ENCODE measurements around the gene MAPK8IP1.
A peak's percentile ranks its signal among the peaks of the same experiment; 100 is the strongest.
"Not testable (repeated sequence)": the region's sequence is repeated elsewhere in the genome, so short reads cannot be mapped to it uniquely, and the experiment has no call there.

The MAPK8IP1 gene

GRCh38 chr11:45885274-45885920, at the start of gene MAPK8IP1:
TSS of gene MAPK8IP1 (plus strand) at chr11:45885651. CDS start at chr11:45885821, 170 bp downstream.
- peak; percentile 21 to 56 for DNase-seq

- no peak for DNase-seq
These were observed 46.2 kb upstream of the MAPK8IP1 start for GRCh38 chr11:45839204-45839603.

- DNase-seq = not testable (repeated sequence)
These were observed 45.2 kb upstream of the MAPK8IP1 start for GRCh38 chr11:45840251-45840650.

- peak; percentile 77 to 81 for DNase-seq
These were observed 42.1 kb upstream of the MAPK8IP1 start for GRCh38 chr11:45843158-45843924.

- no peak for DNase-seq
These were observed 40.5 kb upstream of the MAPK8IP1 start for GRCh38 chr11:45844822-45845578.

GRCh38 chr11:45846174-45846675, 39.2 kb upstream of the MAPK8IP1 start:
- DNase-seq = no peak

GRCh38 chr11:45846974-45847910, 38.2 kb upstream of the MAPK8IP1 start, which contains the start of gene CRY2:
TSS of gene CRY2 (plus strand) at chr11:45847475. CDS start at chr11:45847491, 16 bp downstream.
- peak; percentile 99 for DNase-seq

- DNase-seq = peak; percentile 9 to 13
These were observed 37.5 kb upstream of the MAPK8IP1 start for GRCh38 chr11:45847911-45848316.

- no peak for DNase-seq
These were observed 36.8 kb upstream of the MAPK8IP1 start for GRCh38 chr11:45848654-45849081.

- DNase-seq = no peak
These were observed 35.0 kb upstream of the MAPK8IP1 start for GRCh38 chr11:45850446-45850845.

GRCh38 chr11:45851228-45851627, 34.2 kb upstream of the MAPK8IP1 start:
- DNase-seq = no peak

- no peak for DNase-seq
These were observed 33.3 kb upstream of the MAPK8IP1 start for GRCh38 chr11:45852018-45852711.

- DNase-seq = no peak
These were observed 32.7 kb upstream of the MAPK8IP1 start for GRCh38 chr11:45852712-45853101.

- DNase-seq = no peak
These were observed 31.9 kb upstream of the MAPK8IP1 start for GRCh38 chr11:45853332-45854219.

- no peak for DNase-seq
These were observed 30.1 kb upstream of the MAPK8IP1 start for GRCh38 chr11:45855308-45855707.

- DNase-seq = no peak
These were observed 29.4 kb upstream of the MAPK8IP1 start for GRCh38 chr11:45856044-45856468.

- DNase-seq = no peak
These were observed 27.4 kb upstream of the MAPK8IP1 start for GRCh38 chr11:45857961-45858474.

- DNase-seq = no peak
These were observed 26.6 kb upstream of the MAPK8IP1 start for GRCh38 chr11:45858751-45859398.

GRCh38 chr11:45859661-45860140, 25.8 kb upstream of the MAPK8IP1 start:
- no peak for DNase-seq
